ENCODE data around the gene HAX1. TPM values are rescaled to one million over a fixed set of nuclear protein-coding genes. Genes with fewer than 3 reads are reported as not detected.
"Not testable (repeated sequence)": the region's sequence is repeated elsewhere in the genome, so short reads cannot be mapped to it uniquely, and the experiment has no call there.

The HAX1 gene
- total RNA-seq = 100 to 1,000 TPM; 145 to 153 TPM
- 149 TPM for polyA plus RNA-seq

- H3K9me3 Mint-ChIP-seq = no peaks in the 10 kb centered on the region
- Histone ChIP-seq H3K27ac (ENCODE audit: low read depth, low read length) (peak within 1 kb of the TSS; percentile 88), H3K27me3 (ENCODE audit: insufficient read depth, low read length, poor library complexity, severe bottlenecking) (no peaks in the 10 kb centered on the region), H3K9me3 (ENCODE audit: low read length) (no peaks in the 10 kb centered on the region), H3K36me3 (ENCODE audit: insufficient read depth, low read length) (peaks cover 26% of the 10 kb centered on the region), H3K4me3 (ENCODE audit: low read length) (peak within 1 kb of the TSS; percentile 92), H3K4me1 (ENCODE audit: insufficient read depth, low read length) (peaks cover 19% of the 10 kb centered on the region)
- H3K4me1 Mint-ChIP-seq = peaks cover 35 to 41% (median 40%) of the 10 kb centered on the region in 3 donors
- POLR2A ChIA-PET = interaction anchor here (0.5 to 1.3 kb wide), 6 partner anchors 11 to 70 kb away, joined by 3 to 6 read pairs (median 4); a partner anchor contains a TSS
- peaks cover 7 to 59% (median 13%) of the 10 kb centered on the region in 3 donors for H3K36me3 Mint-ChIP-seq
- peak within 1 kb of the TSS; percentile 94 to 99 (median 98) for H3K4me3 Mint-ChIP-seq
- DNase-seq = peak; percentile 93 to 98 (median 97)
- H3K27ac Mint-ChIP-seq = peak within 1 kb of the TSS; percentile 94 to 99 (median 99)
- CTCF ChIA-PET = interaction anchor here (0.7 to 4.8 kb wide), 16 partner anchors 51 to 285 kb away, joined by 3 to 37 read pairs (median 4); partner anchors contain the start of gene ATP8B2
- peaks cover 0 to 3% of the 10 kb centered on the region in 2 donors for H3K27me3 Mint-ChIP-seq
Measured at GRCh38 chr1:154272217-154272998, at the start of gene HAX1. TSS of gene HAX1 (plus strand) at chr1:154272629. CDS start at chr1:154272724, 95 bp downstream.

DNA sequence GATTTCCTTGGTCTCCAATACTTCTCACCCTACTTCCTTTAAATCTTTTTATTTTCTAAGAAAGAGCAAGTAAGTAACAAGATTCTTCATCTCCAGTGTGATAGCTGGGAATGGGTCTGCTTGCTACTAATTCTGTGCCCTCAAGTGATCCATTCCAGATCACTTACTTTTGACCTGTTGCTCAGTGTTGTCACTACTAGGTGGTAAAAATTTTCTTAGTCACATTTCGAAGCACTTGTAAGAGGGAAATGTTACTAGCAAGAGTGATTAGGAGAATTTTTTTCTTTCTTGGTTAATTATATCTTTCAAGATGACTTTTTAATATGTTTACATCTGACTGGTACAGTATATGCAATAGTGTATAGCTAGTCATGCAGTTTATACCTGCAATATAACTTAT is 49.5 kb upstream of the HAX1 start:
- Histone ChIP-seq H3K4me3 (ENCODE audit: low read length) (no peak overlapping the region), H3K27ac (ENCODE audit: low read depth, low read length) (no peak overlapping the region), H3K9me3 (ENCODE audit: low read length) (no peaks in the 10 kb centered on the region), H3K36me3 (ENCODE audit: insufficient read depth, low read length) (peaks cover 38% of the 10 kb centered on the region), H3K4me1 (ENCODE audit: insufficient read depth, low read length) (peaks cover 49% of the 10 kb centered on the region), H3K27me3 (ENCODE audit: insufficient read depth, low read length, poor library complexity, severe bottlenecking) (no peaks in the 10 kb centered on the region)
- no peaks in the 10 kb centered on the region for H3K9me3 Mint-ChIP-seq
- peak overlapping the region; percentile 64 to 100 (median 92) for H3K27ac Mint-ChIP-seq
- POLR2A ChIA-PET = interaction anchor here (0.6 kb wide), 1 partner anchor 43 kb away, joined by 3 read pairs; no protein-coding TSS in a partner anchor
- no peaks in the 10 kb centered on the region for H3K27me3 Mint-ChIP-seq
- CTCF ChIA-PET = interaction anchor here (1.1 to 1.7 kb wide), 3 partner anchors 10 to 121 kb away, joined by 3 read pairs; no protein-coding TSS in a partner anchor
- DNase-seq = no peak
- H3K36me3 Mint-ChIP-seq = peaks cover 0 to 64% (median 25%) of the 10 kb centered on the region in 3 donors
- H3K4me3 Mint-ChIP-seq = peak overlapping the region; percentile 34 to 99 (median 98)
- peaks cover 68 to 84% (median 81%) of the 10 kb centered on the region in 3 donors for H3K4me1 Mint-ChIP-seq

- Histone ChIP-seq H3K4me3 (ENCODE audit: low read length) (no peak overlapping the region), H3K36me3 (ENCODE audit: insufficient read depth, low read length) (peaks cover 35% of the 10 kb centered on the region), H3K27me3 (ENCODE audit: insufficient read depth, low read length, poor library complexity, severe bottlenecking) (no peaks in the 10 kb centered on the region), H3K9me3 (ENCODE audit: low read length) (no peaks in the 10 kb centered on the region), H3K4me1 (ENCODE audit: insufficient read depth, low read length) (peaks cover 42% of the 10 kb centered on the region), H3K27ac (ENCODE audit: low read depth, low read length) (no peak overlapping the region)
- POLR2A ChIA-PET = no interaction called here
- no peak for DNase-seq
- H3K27ac Mint-ChIP-seq = peak overlapping the region; percentile 6 to 100 (median 88)
- no peaks in the 10 kb centered on the region for H3K9me3 Mint-ChIP-seq
- CTCF ChIA-PET = interaction anchor here (1.1 to 1.7 kb wide), 2 partner anchors 24 to 121 kb away, joined by 3 read pairs; no protein-coding TSS in a partner anchor
- H3K4me1 Mint-ChIP-seq = peaks cover 63 to 78% (median 77%) of the 10 kb centered on the region in 3 donors
- peaks cover 0 to 63% (median 21%) of the 10 kb centered on the region in 3 donors for H3K36me3 Mint-ChIP-seq
- no peaks in the 10 kb centered on the region for H3K27me3 Mint-ChIP-seq
- H3K4me3 Mint-ChIP-seq = peak overlapping the region in 4 of 7 donors; percentile 12 to 99 (median 67)
Measured at GRCh38 chr1:154223621-154224020, 48.8 kb upstream of the HAX1 start.

DNA sequence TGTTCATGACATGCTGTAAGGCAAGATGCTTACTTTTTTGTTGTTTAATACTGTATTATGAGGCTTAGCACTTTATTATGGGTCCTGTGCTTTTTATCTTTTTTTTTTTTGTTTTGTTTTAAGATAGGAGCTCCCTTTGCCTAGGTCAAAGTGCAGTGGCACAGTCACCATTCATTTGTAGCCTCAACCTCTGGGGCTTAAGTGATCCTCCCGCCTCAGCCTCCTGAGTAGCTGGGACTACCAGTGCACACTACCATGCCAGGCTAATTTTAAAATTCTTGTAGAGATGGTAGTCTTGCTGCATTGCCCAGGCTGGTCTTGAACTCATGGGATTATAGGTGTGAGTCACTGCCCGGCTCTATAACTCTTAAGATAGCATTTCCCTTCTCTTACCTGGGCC is 47.1 kb upstream of the HAX1 start:
- POLR2A ChIA-PET = no interaction called here

DNA sequence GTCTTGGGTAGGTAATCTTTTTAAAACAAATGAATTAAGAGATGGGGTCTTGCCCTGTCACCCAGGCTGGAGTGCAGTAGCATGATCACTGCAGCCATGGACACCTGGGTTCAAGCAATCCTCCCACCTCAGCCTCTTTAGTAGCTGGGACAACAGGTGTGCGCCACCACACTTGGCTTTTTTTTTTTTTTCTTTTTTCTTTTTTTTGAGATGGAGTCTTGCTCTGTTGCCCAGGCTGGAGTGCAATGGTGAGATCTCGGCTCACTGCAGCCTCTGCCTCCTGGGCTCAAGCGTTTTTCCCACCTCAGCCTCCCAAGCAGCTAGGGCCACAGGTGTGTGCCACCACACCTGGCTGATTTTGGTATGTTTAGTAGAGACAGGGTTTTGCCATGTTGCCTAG is 41.3 kb upstream of the HAX1 start:
- H3K4me1 ChIP-seq (ENCODE audit: insufficient read depth, low read length); H3K9me3 ChIP-seq (ENCODE audit: low read length); H3K27me3 Mint-ChIP-seq; H3K4me3 Mint-ChIP-seq; H3K27ac ChIP-seq (ENCODE audit: low read depth, low read length); H3K27ac Mint-ChIP-seq; H3K9me3 Mint-ChIP-seq; DNase-seq; H3K27me3 ChIP-seq (ENCODE audit: insufficient read depth, low read length, poor library complexity, severe bottlenecking); H3K4me3 ChIP-seq (ENCODE audit: low read length): not testable (repeated sequence)
- peaks cover 69% of the 10 kb centered on the region for H3K36me3 ChIP-seq (ENCODE audit: insufficient read depth, low read length)
- ChIA-PET POLR2A (interaction anchor here (0.6 kb wide), 1 partner anchor 65 kb away, joined by 3 read pairs; no protein-coding TSS in a partner anchor), CTCF (interaction anchor here (0.8 kb wide), 1 partner anchor 10 kb away, joined by 3 read pairs; no protein-coding TSS in a partner anchor)
- Mint-ChIP-seq H3K36me3 (peaks cover 0 to 88% (median 26%) of the 10 kb centered on the region in 3 donors), H3K4me1 (peaks cover 10 to 27% (median 14%) of the 10 kb centered on the region in 3 donors)

More for the DNA sequence above, 47.1 kb upstream of the HAX1 start:
- H3K9me3 Mint-ChIP-seq = no peaks in the 10 kb centered on the region
- DNase-seq = no peak
- peaks cover 0 to 62% (median 18%) of the 10 kb centered on the region in 3 donors for H3K36me3 Mint-ChIP-seq
- H3K36me3 ChIP-seq (ENCODE audit: insufficient read depth, low read length) = peaks cover 44% of the 10 kb centered on the region
- H3K4me3 ChIP-seq (ENCODE audit: low read length) = no peak overlapping the region
- H3K4me1 ChIP-seq (ENCODE audit: insufficient read depth, low read length) = peaks cover 30% of the 10 kb centered on the region
- H3K4me3 Mint-ChIP-seq = no peak overlapping the region
- H3K27ac Mint-ChIP-seq = peak overlapping the region in 5 of 8 donors; percentile 2 to 89 (median 73)
- CTCF ChIA-PET = no interaction called here
- H3K4me1 Mint-ChIP-seq = peaks cover 52 to 64% (median 59%) of the 10 kb centered on the region in 3 donors
- H3K9me3 ChIP-seq (ENCODE audit: low read length) = no peaks in the 10 kb centered on the region
- no peaks in the 10 kb centered on the region for H3K27me3 ChIP-seq (ENCODE audit: insufficient read depth, low read length, poor library complexity, severe bottlenecking)
- H3K27ac ChIP-seq (ENCODE audit: low read depth, low read length) = no peak overlapping the region
- H3K27me3 Mint-ChIP-seq = no peaks in the 10 kb centered on the region

DNA sequence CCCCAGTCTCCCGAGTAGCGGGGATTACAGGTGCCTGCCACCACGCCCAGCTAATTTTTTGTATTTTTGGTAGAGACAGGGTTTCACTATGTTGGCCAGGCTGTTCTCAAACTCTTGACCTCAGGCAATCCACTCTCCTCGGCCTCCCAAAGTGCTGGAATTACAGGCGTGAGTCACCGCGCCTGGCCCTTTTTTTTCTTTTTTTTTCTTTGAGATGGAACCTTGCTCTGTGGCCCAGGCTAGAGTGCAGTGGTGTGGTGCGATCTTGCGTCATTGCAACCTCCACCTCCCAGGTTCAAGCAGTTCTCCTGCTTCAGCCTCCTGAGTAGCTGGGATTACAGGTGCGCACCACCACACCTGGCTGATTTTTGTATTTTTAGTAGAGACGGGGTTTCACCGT is 39.3 kb upstream of the HAX1 start:
- H3K9me3 Mint-ChIP-seq; H3K27me3 Mint-ChIP-seq; H3K4me3 Mint-ChIP-seq; POLR2A ChIA-PET; H3K4me1 ChIP-seq (ENCODE audit: insufficient read depth, low read length); H3K9me3 ChIP-seq (ENCODE audit: low read length); H3K4me3 ChIP-seq (ENCODE audit: low read length); CTCF ChIA-PET; H3K27ac ChIP-seq (ENCODE audit: low read depth, low read length); H3K27me3 ChIP-seq (ENCODE audit: insufficient read depth, low read length, poor library complexity, severe bottlenecking); DNase-seq: not testable (repeated sequence)
- H3K36me3 ChIP-seq (ENCODE audit: insufficient read depth, low read length) = peaks cover 67% of the 10 kb centered on the region
- peaks cover 13 to 29% (median 19%) of the 10 kb centered on the region in 3 donors for H3K4me1 Mint-ChIP-seq
- peak overlapping the region in 1 of 8 donors; percentile 57 for H3K27ac Mint-ChIP-seq
- peaks cover 0 to 90% (median 29%) of the 10 kb centered on the region in 3 donors for H3K36me3 Mint-ChIP-seq

GRCh38 chr1:154236855-154237254 is 35.6 kb upstream of the HAX1 start:
- peak overlapping the region in 2 of 8 donors; percentile 42 to 64 for H3K27ac Mint-ChIP-seq
- ChIA-PET CTCF (no interaction called here), POLR2A (no interaction called here)
- no peak for DNase-seq
- H3K27me3 Mint-ChIP-seq = no peaks in the 10 kb centered on the region
- Histone ChIP-seq H3K4me3 (ENCODE audit: low read length) (no peak overlapping the region), H3K27me3 (ENCODE audit: insufficient read depth, low read length, poor library complexity, severe bottlenecking) (no peaks in the 10 kb centered on the region), H3K4me1 (ENCODE audit: insufficient read depth, low read length) (peaks cover 6% of the 10 kb centered on the region), H3K27ac (ENCODE audit: low read depth, low read length) (no peak overlapping the region), H3K9me3 (ENCODE audit: low read length) (no peaks in the 10 kb centered on the region), H3K36me3 (ENCODE audit: insufficient read depth, low read length) (peaks cover 50% of the 10 kb centered on the region)
- no peaks in the 10 kb centered on the region for H3K9me3 Mint-ChIP-seq
- peaks cover 3 to 87% (median 34%) of the 10 kb centered on the region in 3 donors for H3K36me3 Mint-ChIP-seq
- H3K4me3 Mint-ChIP-seq = no peak overlapping the region
- H3K4me1 Mint-ChIP-seq = peaks cover 24 to 47% (median 41%) of the 10 kb centered on the region in 3 donors

DNA sequence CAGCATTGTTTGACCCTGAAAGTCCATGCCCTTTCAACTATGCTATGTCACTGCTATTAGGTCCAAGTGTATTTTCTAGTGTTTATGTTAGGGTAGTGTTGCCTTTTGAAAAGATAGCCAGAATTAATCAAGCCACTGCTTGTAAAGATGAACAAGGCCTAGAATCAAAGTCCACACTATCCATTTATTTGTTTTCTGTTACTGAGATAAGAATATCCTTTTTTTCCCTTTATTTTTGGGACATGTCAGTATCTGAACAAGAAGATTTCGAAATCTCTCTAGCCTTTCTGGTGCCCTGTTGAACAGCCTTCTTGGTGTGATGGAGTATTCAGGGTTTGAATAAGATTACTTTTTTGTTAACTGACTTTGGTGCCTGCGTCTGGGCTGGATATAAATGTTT is 35.0 kb upstream of the HAX1 start:
- POLR2A ChIA-PET = no interaction called here
- H3K36me3 Mint-ChIP-seq = peaks cover 3 to 87% (median 37%) of the 10 kb centered on the region in 3 donors

More for the DNA sequence above, 35.0 kb upstream of the HAX1 start:
- H3K27ac Mint-ChIP-seq = no peak overlapping the region
- DNase-seq = no peak
- no peaks in the 10 kb centered on the region for H3K9me3 ChIP-seq (ENCODE audit: low read length)
- peaks cover 29 to 53% (median 47%) of the 10 kb centered on the region in 3 donors for H3K4me1 Mint-ChIP-seq
- H3K36me3 ChIP-seq (ENCODE audit: insufficient read depth, low read length) = peaks cover 53% of the 10 kb centered on the region
- H3K4me1 ChIP-seq (ENCODE audit: insufficient read depth, low read length) = peaks cover 11% of the 10 kb centered on the region
- no peaks in the 10 kb centered on the region for H3K9me3 Mint-ChIP-seq
- H3K27me3 Mint-ChIP-seq = no peaks in the 10 kb centered on the region
- no peaks in the 10 kb centered on the region for H3K27me3 ChIP-seq (ENCODE audit: insufficient read depth, low read length, poor library complexity, severe bottlenecking)
- H3K27ac ChIP-seq (ENCODE audit: low read depth, low read length) = no peak overlapping the region
- H3K4me3 ChIP-seq (ENCODE audit: low read length) = no peak overlapping the region
- CTCF ChIA-PET = no interaction called here
- H3K4me3 Mint-ChIP-seq = no peak overlapping the region

All from CD8-positive, alpha-beta memory T cell (primary cell).